Prostate gland (tissue), 2 donors: ENCODE measurements around the gene DLG2. TPM values are rescaled to one million over a fixed set of nuclear protein-coding genes. Genes with fewer than 3 reads are reported as not detected.

ENCODE experiments used
- DNase-seq: peaks from one replicate; pipeline ENCODE4 v3.0.0-alpha.2; 2019; ENCODE audit warnings: low spot score
- H3K27ac ChIP-seq, 2 donors: fragments of 200-600 bp; sonication (generic); 2 replicates each; pipeline ENCODE4 v1.5.1; 2017 to 2019
- H3K27me3 ChIP-seq: fragments of 200-600 bp; sonication (generic); replicated peaks from 2 replicates; pipeline ENCODE4 v1.5.1; 2019; ENCODE audit not compliant: insufficient read depth
- H3K36me3 ChIP-seq, 2 donors: fragments of 200-600 bp; sonication (generic); 1 replicate in 1 of 2; 2 replicates in 1 of 2; pipeline versions ENCODE4 v1.5.1 to v1.8.1; 2017 to 2019
- H3K4me1 ChIP-seq: fragments of 200-600 bp; sonication (generic); replicated peaks from 2 replicates; pipeline ENCODE4 v1.5.1; 2019
- H3K4me3 ChIP-seq, 2 donors: fragments of 200-600 bp; sonication (generic); 2 replicates each; pipeline ENCODE4 v1.5.1; 2017 to 2019
- H3K9me3 ChIP-seq: fragments of 200-600 bp; sonication (generic); 2 replicates; pipeline ENCODE4 v1.5.1; 2017
- CTCF ChIP-seq, 4 experiments: fragments of 200-600 bp in 2 of 4; fragments of 450-650 bp in 2 of 4; sonication (generic) in 2 of 4; IDR thresholded peaks; 1 replicate in 3 of 4; 2 replicates in 1 of 4; pipeline ENCODE4 v1.5.1; 2016 to 2019; ENCODE audit warnings: antibody characterized with exemption in 4 of 4, mild to moderate bottlenecking in 2 of 4, moderate library complexity in 2 of 4
- POLR2A ChIP-seq: fragments of 450-650 bp; IDR thresholded peaks from one replicate; pipeline ENCODE4 v1.6.1; 2016; ENCODE audit warnings: antibody characterized with exemption, mild to moderate bottlenecking
- POLR2AphosphoS5 ChIP-seq: sonication (generic); formaldehyde crosslinking; IDR thresholded peaks from one replicate; pipeline ENCODE4 v1.6.1; 2017; ENCODE audit warnings: antibody characterized with exemption
- WGBS: methylation state at CpG from one replicate; pipeline ENCODE4 v1.1.5; 2018; 5-methylcytosine and 5-hydroxymethylcytosine counted together
- intact Hi-C: fragments of 100-400 bp; cut with DNase I; formaldehyde crosslinking; loops from one replicate; pipeline ENCODE4 v1.14.2; 2022
- total RNA-seq, 2 donors: library from RNA; depleted of rRNA; stranded (reverse); fragments of >200 nt; gene quantifications; one replicate each; pipeline ENCODE4 v1.1.0, GENCODE V29; 2016

The DLG2 gene
- total RNA-seq, 2 donors from 2014 or later = 9.8 to 16.2 TPM

GRCh38 chr11:85164743-85165142, 462.4 kb downstream of the DLG2 start:
- H3K4me3 ChIP-seq = no peak overlapping the region
- no peaks in the 10 kb centered on the region for H3K9me3 ChIP-seq
- no peaks in the 10 kb centered on the region for H3K27me3 ChIP-seq
- no peaks in the 10 kb centered on the region for H3K4me1 ChIP-seq
- intact Hi-C loops = no loop called here
- DNase-seq = no peak
- WGBS = 86% methylated on average over 2 of the region's 2 CpGs
- H3K27ac ChIP-seq = no peak overlapping the region
- no peaks in the 10 kb centered on the region for H3K36me3 ChIP-seq
- TF ChIP-seq CTCF (IDR thresholded peaks at IDR 0.05) (no peak), POLR2A (no peak), POLR2AphosphoS5 (no peak)

GRCh38 chr11:85154294-85154693, 472.9 kb downstream of the DLG2 start:
- no peak for DNase-seq
- H3K27me3 ChIP-seq = no peaks in the 10 kb centered on the region
- H3K9me3 ChIP-seq = no peaks in the 10 kb centered on the region
- H3K4me3 ChIP-seq = no peak overlapping the region
- WGBS = 61% methylated on average over 3 of the region's 3 CpGs
- no peak overlapping the region for H3K27ac ChIP-seq
- no peaks in the 10 kb centered on the region for H3K4me1 ChIP-seq
- intact Hi-C loops = no loop called here
- H3K36me3 ChIP-seq = no peaks in the 10 kb centered on the region
- TF ChIP-seq POLR2A (no peak), POLR2AphosphoS5 (no peak), CTCF (IDR thresholded peaks at IDR 0.05) (no peak)

GRCh38 chr11:85137597-85137996, 489.5 kb downstream of the DLG2 start:
- Histone ChIP-seq H3K27ac (no peak overlapping the region), H3K9me3 (no peaks in the 10 kb centered on the region), H3K27me3 (no peaks in the 10 kb centered on the region), H3K36me3 (no peaks in the 10 kb centered on the region), H3K4me3 (no peak overlapping the region), H3K4me1 (no peaks in the 10 kb centered on the region)
- WGBS = 83% methylated on average over 1 of the region's 1 CpG
- DNase-seq = peak; percentile 6
- TF ChIP-seq POLR2A (no peak), CTCF (IDR thresholded peaks at IDR 0.05) (no peak), POLR2AphosphoS5 (no peak)
- intact Hi-C loops = no loop called here

- Histone ChIP-seq H3K27me3 (peaks cover 2% of the 10 kb centered on the region), H3K4me1 (no peaks in the 10 kb centered on the region), H3K4me3 (no peak overlapping the region), H3K36me3 (no peaks in the 10 kb centered on the region), H3K27ac (no peak overlapping the region), H3K9me3 (no peaks in the 10 kb centered on the region)
- WGBS = 33% methylated on average over 1 of the region's 1 CpG
- no peak for DNase-seq
- intact Hi-C loops = no loop called here
- no peak for TF ChIP-seq CTCF (IDR thresholded peaks at IDR 0.05)
- no peak for TF ChIP-seq POLR2AphosphoS5
- TF ChIP-seq POLR2A = no peak
Measured at GRCh38 chr11:85133636-85134035, 493.5 kb downstream of the DLG2 start.

- H3K4me1 ChIP-seq = no peaks in the 10 kb centered on the region
- no peak overlapping the region for H3K4me3 ChIP-seq
- intact Hi-C loops = no loop called here
- no peak overlapping the region for H3K27ac ChIP-seq
- 17% methylated on average over 15 of the region's 15 CpGs for WGBS
- TF ChIP-seq CTCF (IDR thresholded peaks at IDR 0.05) (no peak), POLR2AphosphoS5 (no peak), POLR2A (no peak)
- DNase-seq = no peak
- peaks cover 2% of the 10 kb centered on the region for H3K27me3 ChIP-seq
- no peaks in the 10 kb centered on the region for H3K9me3 ChIP-seq
- no peaks in the 10 kb centered on the region for H3K36me3 ChIP-seq
Measured at GRCh38 chr11:85132851-85133585, 494.1 kb downstream of the DLG2 start.
